Cardiac muscle cell (in vitro differentiated cells and primary cell): Measurements from ENCODE around the gene NARS2. TPM values are rescaled to one million over a fixed set of nuclear protein-coding genes. Genes with fewer than 3 reads are reported as not detected.

Experiments used
- DNase-seq, 2 donors: peaks; one replicate each; pipeline versions ENCODE4 v3.0.0 to v3.0.0-alpha.2; 2010 to 2017; ENCODE audit warnings: low read depth in 1 of 2, low spot score in 1 of 2
- H3K27ac ChIP-seq: fragments of 200-600 bp; sonication (generic); 2 replicates; pipeline ENCODE4 v1.5.1; 2016
- H3K27me3 ChIP-seq: fragments of 200-600 bp; sonication (generic); 2 replicates; pipeline ENCODE4 v1.6.0; 2016; ENCODE audit warnings: control low read depth
- H3K36me3 ChIP-seq: fragments of 200-600 bp; sonication (generic); 2 replicates; pipeline ENCODE4 v1.5.1; 2016; ENCODE audit warnings: control low read depth
- H3K4me1 ChIP-seq: fragments of 200-600 bp; sonication (generic); 2 replicates; pipeline ENCODE4 v1.8.1; 2017; ENCODE audit warnings: low read depth, mild to moderate bottlenecking, mixed run types
- H3K4me3 ChIP-seq: fragments of 200-600 bp; sonication (generic); 2 replicates; pipeline ENCODE4 v1.5.1; 2016; ENCODE audit warnings: mild to moderate bottlenecking
- H3K9me3 ChIP-seq: fragments of 200-600 bp; sonication (generic); 2 replicates; pipeline ENCODE4 v1.5.1; 2017; ENCODE audit warnings: low read depth, mild to moderate bottlenecking, control low read depth
- polyA plus RNA-seq: library from polyadenylated mRNA; unstranded; fragments of >200 nt; fragmentation: Nextera tagmentation; extraction: Ambion mirVana; gene quantifications from 2 replicates; pipeline ENCODE4 v1.2.1, GENCODE V29; 2016
- total RNA-seq: library from RNA; depleted of rRNA; stranded (reverse); fragments of >200 nt; gene quantifications from 2 replicates; pipeline ENCODE4 v1.2.3, GENCODE V29; 2016
- TF ChIP-seq, protein P1 (sequence below): IDR thresholded peaks from 2 replicates; pipeline ENCODE4 v1.5.1; 2012; ENCODE audit warnings: low read depth, mild to moderate bottlenecking, low read length

Gene NARS2
- total and polyA plus RNA-seq, 2 experiments from 2014 or later, result 27.2 to 40.5 TPM

DNA sequence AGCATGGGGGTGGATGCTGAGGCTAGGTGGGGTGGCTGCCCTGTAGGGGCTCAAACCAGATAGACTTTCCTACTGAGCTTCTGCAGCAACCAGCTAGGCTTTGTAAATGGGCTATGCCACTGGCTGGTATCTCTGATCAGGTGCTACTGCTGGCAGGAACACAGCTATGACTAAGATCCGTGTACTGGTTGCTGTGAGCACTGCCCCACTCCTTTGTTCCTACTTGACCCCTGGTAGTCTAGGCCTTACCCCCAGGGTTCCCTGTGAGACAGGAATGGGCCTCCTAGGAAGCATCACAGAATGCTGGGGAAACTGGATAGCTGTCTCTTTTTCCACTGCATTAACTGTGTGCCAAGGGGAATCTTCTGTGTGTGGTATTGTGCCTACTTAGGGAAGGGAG, 98.6 kb downstream of the NARS2 start:
- no peak for DNase-seq
- no peaks in the 10 kb centered on the region for H3K9me3 ChIP-seq
- H3K4me3 ChIP-seq, result no peak overlapping the region
- H3K27me3 ChIP-seq, result no peaks in the 10 kb centered on the region
- TF ChIP-seq, protein P1, sequence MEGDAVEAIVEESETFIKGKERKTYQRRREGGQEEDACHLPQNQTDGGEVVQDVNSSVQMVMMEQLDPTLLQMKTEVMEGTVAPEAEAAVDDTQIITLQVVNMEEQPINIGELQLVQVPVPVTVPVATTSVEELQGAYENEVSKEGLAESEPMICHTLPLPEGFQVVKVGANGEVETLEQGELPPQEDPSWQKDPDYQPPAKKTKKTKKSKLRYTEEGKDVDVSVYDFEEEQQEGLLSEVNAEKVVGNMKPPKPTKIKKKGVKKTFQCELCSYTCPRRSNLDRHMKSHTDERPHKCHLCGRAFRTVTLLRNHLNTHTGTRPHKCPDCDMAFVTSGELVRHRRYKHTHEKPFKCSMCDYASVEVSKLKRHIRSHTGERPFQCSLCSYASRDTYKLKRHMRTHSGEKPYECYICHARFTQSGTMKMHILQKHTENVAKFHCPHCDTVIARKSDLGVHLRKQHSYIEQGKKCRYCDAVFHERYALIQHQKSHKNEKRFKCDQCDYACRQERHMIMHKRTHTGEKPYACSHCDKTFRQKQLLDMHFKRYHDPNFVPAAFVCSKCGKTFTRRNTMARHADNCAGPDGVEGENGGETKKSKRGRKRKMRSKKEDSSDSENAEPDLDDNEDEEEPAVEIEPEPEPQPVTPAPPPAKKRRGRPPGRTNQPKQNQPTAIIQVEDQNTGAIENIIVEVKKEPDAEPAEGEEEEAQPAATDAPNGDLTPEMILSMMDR, result no peak
- no peak overlapping the region for H3K27ac ChIP-seq
- H3K36me3 ChIP-seq, result peaks cover 3% of the 10 kb centered on the region
- no peaks in the 10 kb centered on the region for H3K4me1 ChIP-seq

DNA sequence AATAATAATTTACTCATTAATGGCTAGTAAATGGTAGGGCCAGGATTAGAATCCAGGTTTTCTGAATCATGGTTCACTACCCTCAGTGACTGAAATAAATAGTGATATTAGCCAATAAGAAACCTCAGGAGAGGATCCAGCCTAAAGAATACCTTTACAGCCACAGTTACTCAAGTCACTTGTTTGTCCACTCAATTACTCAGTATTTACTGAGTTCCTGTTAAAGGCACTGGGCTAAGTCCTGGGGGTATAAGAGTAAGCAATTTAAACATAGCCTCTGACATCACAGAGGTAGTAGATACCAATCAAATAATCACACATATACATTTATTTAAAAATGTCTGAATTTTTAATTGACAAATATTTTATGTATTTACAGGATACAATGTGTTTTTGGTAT, 100.2 kb downstream of the NARS2 start:
- Histone ChIP-seq H3K27ac (no peak overlapping the region), H3K27me3 (no peaks in the 10 kb centered on the region), H3K9me3 (no peaks in the 10 kb centered on the region), H3K4me1 (no peaks in the 10 kb centered on the region), H3K4me3 (no peak overlapping the region), H3K36me3 (peaks cover 3% of the 10 kb centered on the region)
- TF ChIP-seq, protein P1, result no peak
- no peak for DNase-seq

DNA sequence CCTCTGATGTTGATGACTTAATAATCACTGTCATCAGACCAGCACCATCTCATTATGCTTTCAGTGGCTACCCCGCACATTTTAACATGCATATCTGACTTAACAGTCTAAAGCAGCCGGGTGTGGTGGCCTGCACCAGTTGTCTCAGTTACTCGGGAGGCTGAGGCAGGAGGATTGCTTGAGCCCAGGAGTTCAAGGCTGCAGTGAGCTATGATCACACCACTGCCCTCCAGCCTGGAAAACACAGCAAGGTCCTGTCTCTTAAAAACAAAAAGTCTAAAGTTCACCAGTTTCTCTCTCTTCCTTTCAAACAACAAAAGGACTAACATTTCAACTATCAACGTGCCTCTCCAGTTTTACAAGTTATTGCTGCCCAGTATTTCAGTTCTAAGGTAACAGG, 101.8 kb downstream of the NARS2 start:
- DNase-seq, result no peak
- TF ChIP-seq, protein P1, result no peak
- Histone ChIP-seq H3K36me3 (no peaks in the 10 kb centered on the region), H3K4me3 (no peak overlapping the region), H3K4me1 (no peaks in the 10 kb centered on the region), H3K27me3 (no peaks in the 10 kb centered on the region), H3K27ac (no peak overlapping the region), H3K9me3 (no peaks in the 10 kb centered on the region)

DNA sequence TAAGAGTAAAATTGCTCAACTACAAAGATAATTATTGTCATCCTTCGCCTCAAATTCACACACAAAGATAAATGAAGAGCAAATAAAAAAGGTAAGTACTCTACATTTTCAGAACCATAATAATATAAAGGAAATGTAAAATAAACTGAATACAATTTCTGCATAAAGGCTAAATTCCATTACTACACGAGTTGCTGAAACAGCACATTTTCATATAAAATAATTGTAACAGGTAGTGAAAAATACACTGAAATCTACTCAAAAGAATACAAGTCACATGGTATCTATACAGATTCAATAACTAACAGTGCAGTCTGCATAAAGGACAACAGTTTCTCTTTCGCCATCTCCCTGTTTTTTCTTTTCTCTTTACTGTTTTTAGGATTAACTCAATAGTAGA, 102.3 kb downstream of the NARS2 start:
- Histone ChIP-seq H3K4me3 (no peak overlapping the region), H3K27ac (no peak overlapping the region), H3K9me3 (no peaks in the 10 kb centered on the region), H3K4me1 (no peaks in the 10 kb centered on the region), H3K27me3 (no peaks in the 10 kb centered on the region), H3K36me3 (no peaks in the 10 kb centered on the region)
- TF ChIP-seq, protein P1, result no peak
- DNase-seq, result no peak

DNA sequence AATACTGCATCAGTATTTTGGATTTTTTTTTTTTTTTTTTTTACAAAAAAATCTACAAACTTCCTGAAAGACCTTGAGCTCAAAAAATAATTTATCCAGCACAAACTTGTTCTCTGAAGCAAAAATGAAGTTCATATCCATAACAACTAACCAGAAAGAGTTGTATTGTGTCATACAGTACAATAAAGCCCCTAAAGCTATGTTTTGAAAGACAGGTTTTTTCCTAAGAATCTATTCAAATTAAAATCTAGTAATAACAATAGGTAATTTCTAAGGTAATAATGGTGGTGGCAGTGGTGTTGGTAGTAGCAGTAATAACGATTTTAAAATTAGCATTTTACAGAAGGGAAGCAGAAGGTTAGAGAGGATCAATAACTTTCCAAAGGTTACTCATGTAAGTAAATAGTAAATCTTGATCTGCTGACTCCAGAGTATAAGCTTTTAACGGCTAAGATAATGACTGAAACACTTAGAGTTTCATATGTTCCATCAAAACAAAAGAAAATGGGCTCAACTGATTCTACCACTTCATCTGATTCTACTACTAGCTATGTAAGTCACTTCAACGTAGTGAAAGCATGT, 103.7 kb downstream of the NARS2 start:
- no peak for DNase-seq
- Histone ChIP-seq H3K4me3 (no peak overlapping the region), H3K27me3 (no peaks in the 10 kb centered on the region), H3K9me3 (no peaks in the 10 kb centered on the region), H3K36me3 (no peaks in the 10 kb centered on the region), H3K4me1 (no peaks in the 10 kb centered on the region), H3K27ac (no peak overlapping the region)
- TF ChIP-seq, protein P1, result no peak
